Mucosa of descending colon (tissue), 3 donors: ENCODE results near the gene POLR3E. TPM values are rescaled to one million over a fixed set of nuclear protein-coding genes. Genes with fewer than 3 reads are reported as not detected.
A peak's percentile ranks its signal among the peaks of the same experiment; 100 is the strongest.

ENCODE experiments used
- ATAC-seq: fragments of 200-7000 bp; cut with Tn5 transposase; one replicate; pipeline ENCODE4 v1.9.1; 2020; ENCODE audit warnings: mild to moderate bottlenecking, moderate library complexity
- DNase-seq, 3 donors: peaks; one replicate each; pipeline ENCODE4 v3.0.0-alpha.2; 2020
- H3K36me3 ChIP-seq: fragments of 200-600 bp; one replicate; pipeline ENCODE4 v1.8.0; 2021; ENCODE audit warnings: low read depth, mild to moderate bottlenecking
- H3K4me1 ChIP-seq: fragments of 200-600 bp; one replicate; pipeline ENCODE4 v1.8.0; 2021; ENCODE audit warnings: low read depth, mild to moderate bottlenecking
- H3K4me3 ChIP-seq: fragments of 200-600 bp; one replicate; pipeline ENCODE4 v1.8.0; 2021; ENCODE audit warnings: mild to moderate bottlenecking
- H3K9me3 ChIP-seq: fragments of 200-600 bp; one replicate; pipeline ENCODE4 v1.8.0; 2021; ENCODE audit warnings: mild to moderate bottlenecking
- intact Hi-C, 2 donors: fragments of 100-400 bp; cut with DNase I in 1 of 2; cut with micrococcal nuclease in 1 of 2; formaldehyde crosslinking; loops; one replicate each; pipeline versions ENCODE4 v1.11.0 to v1.11.1; 2022; cut with DNase I, micrococcal nuclease
- total RNA-seq, 3 donors: library from RNA; stranded (reverse); fragmentation: NEBNext Ultra II Directional in 2 of 3; extraction: Animal tissue kit (Norgen Biotek cat#: 25700) in 2 of 3; gene quantifications; one replicate each; pipeline versions ENCODE4 v1.2.1 to v1.2.4, GENCODE V29; 2021 to 2023
- TF ChIP-seq, protein P1 (sequence below): fragments of 200-600 bp; IDR thresholded peaks from one replicate; pipeline ENCODE4 v1.8.0; 2022; ENCODE audit warnings: antibody characterized with exemption, mild to moderate bottlenecking
- donor health status: DM: no; HTN: no; CAD: no; lungs with moderate emphysema.
- donor health status: DM: no; HTN: no; CAD: no.
- donor health status: DM: no; HTN: yes; CAD: no.

Gene POLR3E
- total RNA-seq, 3 donors from 2014 or later, result 37.7 to 54.5 (median 49.5) TPM

DNA sequence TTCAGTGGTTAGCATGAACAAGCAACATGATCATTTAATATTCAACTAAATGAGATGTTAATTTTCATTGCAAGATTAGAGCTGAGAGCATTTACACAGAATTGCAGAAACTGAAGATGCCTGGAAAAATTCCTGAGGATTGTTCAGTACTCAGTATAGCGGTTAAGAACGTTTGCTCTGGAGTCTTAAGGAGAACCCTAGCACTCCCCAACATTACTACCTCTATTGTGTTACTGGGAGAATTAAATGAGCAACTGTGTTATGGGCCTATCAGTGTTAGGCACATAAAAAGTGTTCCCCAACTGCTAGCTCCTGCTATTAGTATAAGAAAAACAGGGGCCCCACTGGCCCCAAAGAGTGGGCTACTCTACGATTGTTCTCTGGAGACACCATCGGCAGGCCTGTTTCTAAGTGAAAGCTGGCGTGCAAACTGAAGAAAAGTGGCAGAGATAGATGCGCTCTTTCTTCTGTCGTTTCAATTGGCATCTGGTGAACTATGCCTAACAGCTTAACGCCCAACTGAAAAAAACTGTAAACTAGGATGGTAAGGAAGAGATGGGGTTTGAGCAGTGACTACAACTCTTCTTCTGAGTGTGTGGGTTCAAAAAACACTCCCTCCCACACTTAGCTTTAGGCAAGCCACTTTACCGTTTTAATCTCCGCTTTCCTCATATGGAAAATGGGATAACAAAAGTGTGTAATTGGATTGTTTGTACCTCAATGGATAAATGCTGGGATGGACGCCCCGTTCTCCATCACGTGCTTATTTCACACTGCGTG lies 75.9 kb downstream of the POLR3E start:
- intact Hi-C loops, result no loop called here
- Histone ChIP-seq H3K4me1 (peaks cover 46% of the 10 kb centered on the region), H3K4me3 (peak overlapping the region; percentile 52), H3K9me3 (no peaks in the 10 kb centered on the region), H3K36me3 (no peaks in the 10 kb centered on the region)
- TF ChIP-seq, protein P1, sequence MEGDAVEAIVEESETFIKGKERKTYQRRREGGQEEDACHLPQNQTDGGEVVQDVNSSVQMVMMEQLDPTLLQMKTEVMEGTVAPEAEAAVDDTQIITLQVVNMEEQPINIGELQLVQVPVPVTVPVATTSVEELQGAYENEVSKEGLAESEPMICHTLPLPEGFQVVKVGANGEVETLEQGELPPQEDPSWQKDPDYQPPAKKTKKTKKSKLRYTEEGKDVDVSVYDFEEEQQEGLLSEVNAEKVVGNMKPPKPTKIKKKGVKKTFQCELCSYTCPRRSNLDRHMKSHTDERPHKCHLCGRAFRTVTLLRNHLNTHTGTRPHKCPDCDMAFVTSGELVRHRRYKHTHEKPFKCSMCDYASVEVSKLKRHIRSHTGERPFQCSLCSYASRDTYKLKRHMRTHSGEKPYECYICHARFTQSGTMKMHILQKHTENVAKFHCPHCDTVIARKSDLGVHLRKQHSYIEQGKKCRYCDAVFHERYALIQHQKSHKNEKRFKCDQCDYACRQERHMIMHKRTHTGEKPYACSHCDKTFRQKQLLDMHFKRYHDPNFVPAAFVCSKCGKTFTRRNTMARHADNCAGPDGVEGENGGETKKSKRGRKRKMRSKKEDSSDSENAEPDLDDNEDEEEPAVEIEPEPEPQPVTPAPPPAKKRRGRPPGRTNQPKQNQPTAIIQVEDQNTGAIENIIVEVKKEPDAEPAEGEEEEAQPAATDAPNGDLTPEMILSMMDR, result no peak
- ATAC-seq, result no peak
- DNase-seq, result peak in 1 of 3 donors; percentile 18

DNA sequence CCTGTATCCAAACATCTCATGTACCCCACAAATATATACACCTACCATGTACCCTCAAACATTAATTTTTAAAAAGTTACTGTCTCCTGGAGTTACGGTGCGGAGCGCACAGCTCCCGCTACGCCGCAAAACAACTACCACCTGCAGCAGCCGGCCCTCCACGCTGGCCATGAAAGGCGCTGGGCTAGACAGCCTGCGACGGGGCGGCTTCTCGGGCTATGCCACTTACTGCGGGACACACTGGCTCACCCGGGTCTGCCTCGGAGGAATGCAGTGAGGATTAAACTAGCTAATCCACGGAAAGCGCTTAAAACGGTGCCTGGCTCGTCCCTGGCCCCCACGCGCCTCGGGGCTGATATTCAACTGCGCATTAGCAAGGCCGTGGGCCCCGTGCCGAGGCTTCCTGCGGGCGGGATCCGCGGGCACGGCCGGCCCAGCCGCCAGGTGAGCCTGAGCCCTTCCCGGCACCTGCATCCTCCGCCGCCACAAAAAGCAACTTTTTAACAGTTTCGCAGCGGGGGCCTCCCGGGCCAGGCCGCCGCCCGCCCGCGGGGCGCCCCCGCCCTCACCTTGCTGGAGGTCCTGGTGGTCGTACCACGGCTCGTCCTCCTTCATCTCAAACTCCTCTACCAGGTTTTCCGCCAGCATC lies 76.6 kb downstream of the POLR3E start:
- H3K4me1 ChIP-seq, result peaks cover 39% of the 10 kb centered on the region
- DNase-seq (peak; percentile 66 to 75 (median 74)), ATAC-seq (peak; percentile 27)
- H3K36me3 ChIP-seq, result no peaks in the 10 kb centered on the region
- H3K4me3 ChIP-seq, result peak overlapping the region; percentile 52
- H3K9me3 ChIP-seq, result no peaks in the 10 kb centered on the region
- intact Hi-C loops, result no loop called here
- TF ChIP-seq, protein P1, result no peak

DNA sequence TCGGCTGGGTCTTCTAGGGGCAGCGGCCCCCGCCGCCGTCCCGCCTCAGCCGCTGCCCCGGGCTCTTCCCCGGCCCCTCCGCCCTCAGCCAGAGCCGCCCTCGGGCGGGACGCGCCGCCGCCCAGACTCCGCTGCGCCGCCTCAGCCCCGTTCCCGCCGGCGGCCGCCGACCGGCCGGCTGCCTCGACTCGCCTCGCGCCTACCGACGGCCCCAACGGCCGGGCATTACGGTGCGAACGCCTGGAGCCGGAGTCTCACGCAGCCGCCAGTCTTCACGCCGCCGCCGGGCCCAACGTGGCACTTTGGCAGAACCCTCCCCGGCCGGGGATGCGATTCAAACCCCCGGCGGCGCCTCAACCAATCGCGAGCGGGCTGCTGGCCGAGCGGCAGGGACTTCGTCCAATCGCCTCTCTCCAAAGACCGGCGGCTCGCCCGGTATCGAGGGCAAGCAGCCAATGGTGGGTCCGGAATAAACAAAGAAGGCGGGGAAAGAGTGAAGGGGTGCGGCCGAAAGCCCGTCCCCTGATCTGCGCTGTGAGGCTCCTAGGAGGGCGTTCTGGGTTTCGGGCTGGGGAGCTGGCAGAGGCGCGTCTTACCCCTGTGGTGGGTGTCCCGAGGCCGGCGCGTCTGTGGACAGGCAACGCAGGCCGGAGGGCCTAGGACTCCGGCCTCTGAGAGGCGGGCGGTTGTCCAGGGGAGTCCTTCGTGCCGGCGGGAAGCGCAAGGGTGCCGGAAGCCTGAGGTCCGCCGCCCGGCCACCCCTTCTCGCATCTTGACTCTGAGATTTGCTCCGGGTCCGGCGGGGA lies 77.3 kb downstream of the POLR3E start, which contains the start of gene CDR2:
TSS of gene CDR2 (minus strand) at position 309 of the 806 bp plus-strand sequence. CDS start 310 bp downstream, outside the sequence.
- peaks cover 32% of the 10 kb centered on the region for H3K4me1 ChIP-seq
- intact Hi-C loops, result no loop called here
- DNase-seq, result peak; percentile 98
- ATAC-seq, result peak; percentile 90
- no peaks in the 10 kb centered on the region for H3K36me3 ChIP-seq
- H3K4me3 ChIP-seq, result peak within 1 kb of the TSS; percentile 52
- TF ChIP-seq, protein P1, result no peak
- no peaks in the 10 kb centered on the region for H3K9me3 ChIP-seq

DNA sequence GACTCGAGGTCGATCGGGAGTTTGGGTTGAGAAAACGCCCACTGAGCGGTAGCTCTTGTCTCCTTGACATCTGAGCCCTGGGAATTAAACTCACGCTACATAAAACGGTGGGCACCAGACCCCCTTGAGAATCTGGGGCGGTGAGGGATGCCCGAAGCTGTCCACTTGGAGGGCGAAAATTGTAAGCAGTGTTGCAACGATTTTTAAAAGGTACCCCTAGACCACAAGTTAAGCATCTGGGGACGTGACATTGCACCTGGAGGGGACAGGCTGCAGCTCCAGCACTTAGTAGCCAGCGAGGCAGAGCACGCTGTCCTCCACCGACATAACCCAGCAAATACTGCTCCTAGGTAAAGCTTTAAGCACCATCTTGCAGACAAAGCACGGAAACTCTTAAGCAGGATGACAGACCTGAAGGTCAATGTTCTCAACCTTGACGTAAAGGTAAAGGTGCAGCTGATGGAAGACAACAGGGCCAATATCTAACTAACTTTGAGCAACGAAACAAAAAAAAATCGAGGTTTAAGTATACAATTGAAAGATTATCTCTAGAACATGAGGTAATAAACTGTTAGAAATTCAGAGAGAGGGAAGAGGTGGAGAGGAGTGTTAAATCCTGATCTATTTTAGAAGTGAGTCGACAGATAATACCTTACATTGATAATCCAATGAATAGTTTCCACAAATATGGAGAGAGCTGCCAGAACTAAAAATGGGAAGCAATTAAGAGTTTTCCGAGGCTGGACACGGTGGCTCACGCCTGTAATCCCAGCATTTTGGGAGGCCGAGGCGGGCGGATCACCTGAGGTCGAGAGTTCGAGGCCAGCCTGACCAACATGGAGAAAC lies 78.1 kb downstream of the POLR3E start:
- H3K9me3 ChIP-seq, result no peaks in the 10 kb centered on the region
- ATAC-seq (no peak), DNase-seq (no peak)
- intact Hi-C loops, result no loop called here
- no peaks in the 10 kb centered on the region for H3K36me3 ChIP-seq
- TF ChIP-seq, protein P1, result no peak
- H3K4me1 ChIP-seq, result peaks cover 24% of the 10 kb centered on the region
- H3K4me3 ChIP-seq, result peak overlapping the region; percentile 52
